GM23338 (cell line): Measurements from ENCODE around the gene ZMYND11. TPM values are rescaled to one million over a fixed set of nuclear protein-coding genes. Genes with fewer than 3 reads are reported as not detected.

Source experiments
- ATAC-seq: fragments of 200-7000 bp; cut with Tn5 transposase; 3 replicates; pipeline ENCODE4 v1.9.1; 2020
- DNase-seq: peaks from one replicate; pipeline ENCODE4 v3.0.0-alpha.2; 2015; ENCODE audit warnings: low spot score
- H2AFZ ChIP-seq: fragments of 200-600 bp; sonication (generic); 2 replicates; pipeline ENCODE4 v1.8.0; 2016; ENCODE audit warnings: antibody characterized with exemption, mild to moderate bottlenecking, moderate library complexity
- H3F3A ChIP-seq: fragments of 200-600 bp; sonication (generic); replicated peaks from 2 replicates; pipeline ENCODE4 v1.8.0; 2017; ENCODE audit warnings: antibody characterized with exemption, mixed run types, low read depth
- H3K27ac ChIP-seq: fragments of 200-600 bp; sonication (generic); 2 replicates; pipeline ENCODE4 v1.6.1; 2016; ENCODE audit warnings: low read depth
- H3K27me3 ChIP-seq: fragments of 200-600 bp; sonication (generic); 2 replicates; pipeline ENCODE4 v1.8.0; 2016; ENCODE audit warnings: mild to moderate bottlenecking, mixed run types, moderate library complexity; ENCODE audit not compliant: insufficient read depth
- H3K36me3 ChIP-seq: fragments of 200-600 bp; sonication (generic); 2 replicates; pipeline ENCODE4 v1.8.0; 2016; ENCODE audit warnings: mild to moderate bottlenecking; ENCODE audit not compliant: insufficient read depth
- H3K4me1 ChIP-seq: fragments of 200-600 bp; sonication (generic); 2 replicates; pipeline ENCODE4 v1.8.0; 2016; ENCODE audit warnings: mild to moderate bottlenecking, moderate library complexity; ENCODE audit not compliant: insufficient read depth
- H3K4me2 ChIP-seq: fragments of 200-600 bp; sonication (generic); 2 replicates; pipeline ENCODE4 v1.7.1; 2017; ENCODE audit warnings: mixed run types
- H3K4me3 ChIP-seq: fragments of 200-600 bp; sonication (generic); 2 replicates; pipeline ENCODE4 v1.6.1; 2016; ENCODE audit warnings: mixed run types
- H3K79me2 ChIP-seq: fragments of 200-600 bp; sonication (generic); replicated peaks from 2 replicates; pipeline ENCODE4 v1.8.0; 2017; ENCODE audit warnings: mild to moderate bottlenecking; ENCODE audit not compliant: insufficient read depth
- H3K9me2 ChIP-seq: fragments of 200-600 bp; sonication (generic); 2 replicates; pipeline ENCODE4 v1.8.0; 2017; ENCODE audit not compliant: insufficient read depth
- H4K20me1 ChIP-seq: fragments of 200-600 bp; sonication (generic); replicated peaks from 2 replicates; pipeline ENCODE4 v1.8.0; 2017; ENCODE audit warnings: mild to moderate bottlenecking; ENCODE audit not compliant: insufficient read depth
- H3K27ac Mint-ChIP-seq: 2 replicates; pipeline ENCODE4 v1.8.0; 2020; ENCODE audit warnings: inconsistent platforms, mild to moderate bottlenecking, moderate library complexity, mixed read lengths
- H3K27me3 Mint-ChIP-seq: 3 replicates; pipeline ENCODE4 v1.8.0; 2022; ENCODE audit warnings: low read depth, mild to moderate bottlenecking, moderate library complexity, mixed read lengths, inconsistent platforms; ENCODE audit not compliant: insufficient read depth, poor library complexity
- H3K36me3 Mint-ChIP-seq: 3 replicates; pipeline ENCODE4 v1.8.0; 2021; ENCODE audit warnings: low read depth, mild to moderate bottlenecking, inconsistent platforms, moderate library complexity, mixed read lengths
- H3K4me1 Mint-ChIP-seq: 3 replicates; pipeline ENCODE4 v1.8.0; 2020; ENCODE audit warnings: mild to moderate bottlenecking, inconsistent platforms, mixed read lengths
- H3K4me3 Mint-ChIP-seq: 3 replicates; pipeline ENCODE4 v1.8.0; 2021; ENCODE audit warnings: moderate library complexity, mild to moderate bottlenecking, inconsistent platforms, mixed read lengths
- H3K9me3 Mint-ChIP-seq: 3 replicates; pipeline ENCODE4 v1.8.0; 2020; ENCODE audit warnings: moderate library complexity, mild to moderate bottlenecking, inconsistent platforms, mixed read lengths
- EZH2 ChIP-seq: fragments of 200-600 bp; sonication (generic); IDR thresholded peaks from one replicate; pipeline ENCODE4 v1.8.0; 2017; ENCODE audit warnings: antibody characterized with exemption, mild to moderate bottlenecking, low read depth; ENCODE audit not compliant: unreplicated experiment
- EZH2phosphoT487 ChIP-seq: fragments of 200-600 bp; sonication (generic); IDR thresholded peaks from one replicate; pipeline ENCODE4 v1.8.1; 2018; ENCODE audit warnings: antibody characterized with exemption; ENCODE audit not compliant: unreplicated experiment
- JUNB ChIP-seq: IDR thresholded peaks from one replicate; pipeline ENCODE4 v1.6.1; 2016; ENCODE audit warnings: antibody characterized with exemption; ENCODE audit not compliant: unreplicated experiment
- NANOG ChIP-seq: IDR thresholded peaks from 2 replicates; pipeline ENCODE4 v1.6.1; 2016; ENCODE audit warnings: antibody characterized with exemption, borderline replicate concordance
- POLR2AphosphoS5 ChIP-seq: IDR thresholded peaks from 2 replicates; pipeline ENCODE4 v1.6.1; 2016; ENCODE audit warnings: antibody characterized with exemption, low read depth
- REST ChIP-seq: IDR thresholded peaks from one replicate; pipeline ENCODE4 v1.6.1; 2018; ENCODE audit warnings: antibody characterized with exemption; ENCODE audit not compliant: unreplicated experiment
- STAT1 ChIP-seq: IDR thresholded peaks from one replicate; pipeline ENCODE4 v1.6.1; 2016; ENCODE audit warnings: antibody characterized with exemption; ENCODE audit not compliant: unreplicated experiment
- ZNF331 ChIP-seq: fragments of 250-450 bp; sonication (Bioruptor Pico); IDR thresholded peaks from 2 replicates; pipeline ENCODE4 v1.5.0; 2020; ENCODE audit warnings: low read depth, mild to moderate bottlenecking, moderate library complexity
- polyA plus RNA-seq: library from polyadenylated mRNA; unstranded; fragments of >200 nt; fragmentation: Nextera tagmentation; extraction: Ambion mirVana; gene quantifications from 2 replicates; pipeline ENCODE4 v1.2.1, GENCODE V29; 2016
- total RNA-seq: library from RNA; depleted of rRNA; stranded (reverse); fragments of >200 nt; shearing (Covaris generic); gene quantifications from 2 replicates; pipeline ENCODE4 v1.2.3, GENCODE V29; 2014
- TF ChIP-seq, protein P1 (sequence below), 2 experiments: fragments of 200-600 bp in 1 of 2; sonication (generic) in 1 of 2; conservative IDR thresholded peaks; 2 replicates each; pipeline versions ENCODE4 v1.5.1 to v1.6.1; 2016 to 2017; ENCODE audit warnings: antibody characterized with exemption in 2 of 2, low read depth in 2 of 2, mild to moderate bottlenecking in 2 of 2, moderate library complexity in 1 of 2

The ZMYND11 gene
- total and polyA plus RNA-seq, 2 experiments from 2014 or later, result 8.9 to 16.9 TPM

GRCh38 chr10:246431-246830 is 111.2 kb downstream of the ZMYND11 start:
- H3K4me1 Mint-ChIP-seq, result no peaks in the 10 kb centered on the region
- DNase-seq (no peak), ATAC-seq (no peak)
- H3K79me2 ChIP-seq, result no peaks in the 10 kb centered on the region
- H3K4me3 Mint-ChIP-seq, result no peak overlapping the region
- H3K4me3 ChIP-seq, result no peak overlapping the region
- peaks cover 6% of the 10 kb centered on the region for H3K27me3 Mint-ChIP-seq
- H4K20me1 ChIP-seq, result no peaks in the 10 kb centered on the region
- no peak for TF ChIP-seq ZNF331 (CRISPR knock-in tag)
- TF ChIP-seq REST, result no peak
- no peaks in the 10 kb centered on the region for H3K4me1 ChIP-seq
- H3K27me3 ChIP-seq, result no peaks in the 10 kb centered on the region
- no peak overlapping the region for H3K27ac Mint-ChIP-seq
- no peak overlapping the region for H3K27ac ChIP-seq
- H3K9me2 ChIP-seq, result no peaks in the 10 kb centered on the region
- peaks cover 16% of the 10 kb centered on the region for H3K36me3 ChIP-seq
- no peak overlapping the region for H3K4me2 ChIP-seq
- no peak overlapping the region for H2AFZ ChIP-seq
- no peaks in the 10 kb centered on the region for H3K9me3 Mint-ChIP-seq
- H3F3A ChIP-seq, result no peaks in the 10 kb centered on the region
- peaks cover 28% of the 10 kb centered on the region; the same call in 2 of the 3 replicates for H3K36me3 Mint-ChIP-seq

DNA sequence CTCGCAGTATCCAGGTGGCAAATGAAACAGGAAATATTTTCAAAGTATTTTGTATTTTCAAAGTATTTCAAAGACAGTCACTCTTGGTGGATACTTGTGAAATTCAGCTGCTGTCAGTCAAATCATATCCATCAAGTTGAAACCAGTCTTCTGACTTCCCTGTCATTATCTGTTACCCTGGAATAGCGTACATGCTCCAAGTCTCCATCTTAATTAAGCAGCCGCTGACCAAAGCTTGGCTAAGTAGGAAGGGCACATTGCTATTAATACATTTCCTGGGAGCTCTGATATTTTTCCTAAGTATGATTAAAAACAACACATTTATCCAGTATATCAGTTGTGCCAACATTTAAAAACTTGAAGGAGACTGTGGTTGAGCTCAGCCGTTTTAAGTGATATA is 112.2 kb downstream of the ZMYND11 start:
- peaks cover 16% of the 10 kb centered on the region for H3K36me3 ChIP-seq
- H3K9me3 Mint-ChIP-seq, result no peaks in the 10 kb centered on the region
- no peaks in the 10 kb centered on the region for H3K27me3 ChIP-seq
- H3K27ac Mint-ChIP-seq, result no peak overlapping the region
- no peaks in the 10 kb centered on the region for H3K4me1 ChIP-seq
- H3K79me2 ChIP-seq, result no peaks in the 10 kb centered on the region
- H4K20me1 ChIP-seq, result no peaks in the 10 kb centered on the region
- H3K36me3 Mint-ChIP-seq, result peaks cover 28% of the 10 kb centered on the region; the same call in 2 of the 3 replicates
- DNase-seq (no peak), ATAC-seq (no peak)
- no peaks in the 10 kb centered on the region for H3F3A ChIP-seq
- H3K27ac ChIP-seq, result no peak overlapping the region
- TF ChIP-seq EZH2phosphoT487, result no peak
- TF ChIP-seq, protein P1, sequence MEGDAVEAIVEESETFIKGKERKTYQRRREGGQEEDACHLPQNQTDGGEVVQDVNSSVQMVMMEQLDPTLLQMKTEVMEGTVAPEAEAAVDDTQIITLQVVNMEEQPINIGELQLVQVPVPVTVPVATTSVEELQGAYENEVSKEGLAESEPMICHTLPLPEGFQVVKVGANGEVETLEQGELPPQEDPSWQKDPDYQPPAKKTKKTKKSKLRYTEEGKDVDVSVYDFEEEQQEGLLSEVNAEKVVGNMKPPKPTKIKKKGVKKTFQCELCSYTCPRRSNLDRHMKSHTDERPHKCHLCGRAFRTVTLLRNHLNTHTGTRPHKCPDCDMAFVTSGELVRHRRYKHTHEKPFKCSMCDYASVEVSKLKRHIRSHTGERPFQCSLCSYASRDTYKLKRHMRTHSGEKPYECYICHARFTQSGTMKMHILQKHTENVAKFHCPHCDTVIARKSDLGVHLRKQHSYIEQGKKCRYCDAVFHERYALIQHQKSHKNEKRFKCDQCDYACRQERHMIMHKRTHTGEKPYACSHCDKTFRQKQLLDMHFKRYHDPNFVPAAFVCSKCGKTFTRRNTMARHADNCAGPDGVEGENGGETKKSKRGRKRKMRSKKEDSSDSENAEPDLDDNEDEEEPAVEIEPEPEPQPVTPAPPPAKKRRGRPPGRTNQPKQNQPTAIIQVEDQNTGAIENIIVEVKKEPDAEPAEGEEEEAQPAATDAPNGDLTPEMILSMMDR (conservative IDR thresholded peaks at IDR 0.05; ENCODE audit: low read depth in 2 of 2), result no peak
- no peak for TF ChIP-seq EZH2
- TF ChIP-seq STAT1, result no peak
- no peak for TF ChIP-seq JUNB
- no peak for TF ChIP-seq POLR2AphosphoS5
- TF ChIP-seq REST, result no peak
- TF ChIP-seq NANOG, result no peak
- H3K4me2 ChIP-seq, result no peak overlapping the region
- H3K9me2 ChIP-seq, result no peaks in the 10 kb centered on the region
- H3K27me3 Mint-ChIP-seq, result peaks cover 6% of the 10 kb centered on the region
- no peak overlapping the region for H2AFZ ChIP-seq
- H3K4me3 Mint-ChIP-seq, result no peak overlapping the region
- no peaks in the 10 kb centered on the region for H3K4me1 Mint-ChIP-seq
- no peak overlapping the region for H3K4me3 ChIP-seq
